ENCODE measurements around the gene ITPKB. TPM values are rescaled to one million over a fixed set of nuclear protein-coding genes. Genes with fewer than 3 reads are reported as not detected.

The ITPKB gene
- total RNA-seq, 1 experiment from 2014 or later: 4.4 TPM

DNA sequence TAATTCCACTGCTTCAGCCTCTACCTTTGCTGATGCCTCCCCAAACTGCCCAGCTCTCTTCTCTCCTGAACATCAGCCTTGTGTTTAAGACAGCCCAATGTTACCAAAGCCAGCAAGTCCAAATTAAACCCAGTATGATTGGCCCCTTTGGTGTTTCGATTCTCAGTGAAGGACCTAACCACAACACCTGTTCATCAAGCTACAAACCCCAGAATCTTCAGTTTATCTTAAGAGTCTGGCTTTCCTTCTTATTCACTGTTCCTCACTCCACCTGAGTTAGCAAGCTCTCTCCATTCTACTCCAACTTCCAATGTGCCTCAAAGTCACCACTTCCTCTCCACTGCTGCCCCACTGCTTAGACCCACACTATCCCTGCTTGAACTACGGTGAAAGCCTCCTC, 25.5 kb upstream of the ITPKB start:
- TF ChIP-seq, protein P1, sequence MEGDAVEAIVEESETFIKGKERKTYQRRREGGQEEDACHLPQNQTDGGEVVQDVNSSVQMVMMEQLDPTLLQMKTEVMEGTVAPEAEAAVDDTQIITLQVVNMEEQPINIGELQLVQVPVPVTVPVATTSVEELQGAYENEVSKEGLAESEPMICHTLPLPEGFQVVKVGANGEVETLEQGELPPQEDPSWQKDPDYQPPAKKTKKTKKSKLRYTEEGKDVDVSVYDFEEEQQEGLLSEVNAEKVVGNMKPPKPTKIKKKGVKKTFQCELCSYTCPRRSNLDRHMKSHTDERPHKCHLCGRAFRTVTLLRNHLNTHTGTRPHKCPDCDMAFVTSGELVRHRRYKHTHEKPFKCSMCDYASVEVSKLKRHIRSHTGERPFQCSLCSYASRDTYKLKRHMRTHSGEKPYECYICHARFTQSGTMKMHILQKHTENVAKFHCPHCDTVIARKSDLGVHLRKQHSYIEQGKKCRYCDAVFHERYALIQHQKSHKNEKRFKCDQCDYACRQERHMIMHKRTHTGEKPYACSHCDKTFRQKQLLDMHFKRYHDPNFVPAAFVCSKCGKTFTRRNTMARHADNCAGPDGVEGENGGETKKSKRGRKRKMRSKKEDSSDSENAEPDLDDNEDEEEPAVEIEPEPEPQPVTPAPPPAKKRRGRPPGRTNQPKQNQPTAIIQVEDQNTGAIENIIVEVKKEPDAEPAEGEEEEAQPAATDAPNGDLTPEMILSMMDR (IDR thresholded peaks at IDR 0.05; ENCODE audit: insufficient read depth in 1 of 2, low read depth in 1 of 2, low read length in 1 of 2, severe bottlenecking in 1 of 2, unreplicated experiment in 1 of 2): no peak
- H3K9me3 ChIP-seq: no peaks in the 10 kb centered on the region
- Mint-ChIP-seq H3K9me3 (ENCODE audit: unreplicated experiment) (no peaks in the 10 kb centered on the region), H3K27me3 (ENCODE audit: insufficient read depth, unreplicated experiment) (peaks cover 18% of the 10 kb centered on the region), H3K27ac (ENCODE audit: unreplicated experiment) (no peak overlapping the region), H3K36me3 (ENCODE audit: insufficient read depth, unreplicated experiment) (no peaks in the 10 kb centered on the region), H3K4me3 (ENCODE audit: unreplicated experiment) (no peak overlapping the region), H3K4me1 (ENCODE audit: low read depth, unreplicated experiment) (no peaks in the 10 kb centered on the region)
- DNase-seq: no peak
- no TSS peak for BruUV-seq (replicated peaks)
- no peaks in the 10 kb centered on the region; the same call in 1 of the 2 replicates for H3K27me3 ChIP-seq (replicated peaks; ENCODE audit: control insufficient read depth, insufficient read depth, low read length)
- H3K4me1 ChIP-seq: no peaks in the 10 kb centered on the region
- H3K36me3 ChIP-seq (ENCODE audit: control insufficient read depth, insufficient read depth, low read length): no peaks in the 10 kb centered on the region
- ChIA-PET CTCF (no interaction called here), POLR2A (no interaction called here)
- no peak overlapping the region for H3K4me3 ChIP-seq (ENCODE audit: low read depth, low read length)
- intact Hi-C loops (cut with micrococcal nuclease; ENCODE audit: unreplicated experiment): no loop called here

DNA sequence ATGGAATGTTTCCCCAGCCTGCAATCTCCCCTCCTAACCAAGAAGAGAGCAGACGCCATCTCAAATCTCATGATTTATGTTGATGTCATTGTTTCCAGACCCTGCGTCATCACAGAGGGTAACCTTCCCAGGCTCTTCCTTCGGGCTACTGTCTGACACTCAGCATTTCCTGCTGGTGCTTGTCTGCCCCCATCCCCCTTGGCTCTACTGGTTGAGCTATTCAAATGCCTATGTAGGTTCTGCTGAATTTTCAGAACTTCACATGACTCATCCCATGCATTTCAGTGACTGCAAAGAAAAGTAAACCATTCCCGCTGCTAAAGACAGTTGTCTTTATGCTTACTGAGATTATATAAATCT, 24.8 kb upstream of the ITPKB start:
- Mint-ChIP-seq H3K27ac (ENCODE audit: unreplicated experiment) (no peak overlapping the region), H3K4me1 (ENCODE audit: low read depth, unreplicated experiment) (no peaks in the 10 kb centered on the region), H3K36me3 (ENCODE audit: insufficient read depth, unreplicated experiment) (no peaks in the 10 kb centered on the region), H3K4me3 (ENCODE audit: unreplicated experiment) (no peak overlapping the region), H3K9me3 (ENCODE audit: unreplicated experiment) (no peaks in the 10 kb centered on the region), H3K27me3 (ENCODE audit: insufficient read depth, unreplicated experiment) (peaks cover 17% of the 10 kb centered on the region)
- H3K4me1 ChIP-seq: no peaks in the 10 kb centered on the region
- H3K27me3 ChIP-seq (replicated peaks; ENCODE audit: control insufficient read depth, insufficient read depth, low read length): no peaks in the 10 kb centered on the region; the same call in 1 of the 2 replicates
- DNase-seq: no peak
- no peaks in the 10 kb centered on the region for H3K36me3 ChIP-seq (ENCODE audit: control insufficient read depth, insufficient read depth, low read length)
- intact Hi-C loops (cut with micrococcal nuclease; ENCODE audit: unreplicated experiment): no loop called here
- TF ChIP-seq, protein P1 (IDR thresholded peaks at IDR 0.05; ENCODE audit: insufficient read depth in 1 of 2, low read depth in 1 of 2, low read length in 1 of 2, severe bottlenecking in 1 of 2, unreplicated experiment in 1 of 2): no peak
- no peaks in the 10 kb centered on the region for H3K9me3 ChIP-seq
- POLR2A ChIA-PET: no interaction called here
- no peak overlapping the region for H3K4me3 ChIP-seq (ENCODE audit: low read depth, low read length)
- BruUV-seq (replicated peaks): no TSS peak
- CTCF ChIA-PET: no interaction called here

DNA sequence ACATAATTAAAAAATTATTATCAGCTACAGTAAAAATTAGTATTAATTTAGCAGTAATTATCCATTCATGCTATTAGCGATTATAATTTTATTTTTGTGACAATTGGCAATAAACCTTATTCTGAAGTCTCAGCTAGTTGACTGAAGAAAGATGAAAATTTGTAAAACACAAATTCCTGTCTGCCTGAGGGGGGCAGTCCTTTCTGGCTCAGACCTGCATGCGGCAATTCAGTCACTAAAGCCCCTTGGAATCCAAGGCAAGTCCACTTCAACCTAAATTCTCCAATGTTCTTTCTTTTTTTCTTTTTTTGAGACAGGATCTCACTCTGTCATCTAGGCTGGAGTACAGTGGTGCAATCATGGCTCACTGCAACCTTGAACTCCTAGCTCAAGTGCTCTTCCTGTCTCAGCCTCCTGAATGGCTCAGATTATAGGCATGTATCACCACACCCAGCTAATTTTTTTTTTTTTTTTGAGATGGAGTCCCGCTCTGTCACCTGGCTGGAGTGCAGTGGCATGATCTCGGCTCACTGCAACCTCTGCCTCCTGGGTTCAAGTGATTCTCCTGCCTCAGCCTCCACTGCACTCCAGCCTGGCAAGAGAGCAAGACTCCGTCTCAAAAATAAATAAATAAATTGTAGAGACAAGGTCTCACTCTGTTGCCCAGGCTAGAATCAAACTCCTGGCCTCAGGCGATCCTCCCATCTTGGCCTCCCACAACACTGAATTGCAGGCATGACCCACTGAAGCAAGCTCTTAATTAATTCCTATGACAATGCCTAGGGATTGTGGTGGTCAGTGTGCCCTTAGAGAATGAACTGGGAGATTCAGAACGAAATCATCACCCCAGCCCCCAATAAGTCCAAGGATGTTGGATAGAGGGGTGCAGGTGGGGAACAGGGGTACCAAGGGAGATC, 24.2 kb upstream of the ITPKB start:
- POLR2A ChIA-PET: no interaction called here
- Mint-ChIP-seq H3K4me1 (ENCODE audit: low read depth, unreplicated experiment) (no peaks in the 10 kb centered on the region), H3K27me3 (ENCODE audit: insufficient read depth, unreplicated experiment) (peaks cover 17% of the 10 kb centered on the region), H3K36me3 (ENCODE audit: insufficient read depth, unreplicated experiment) (no peaks in the 10 kb centered on the region), H3K4me3 (ENCODE audit: unreplicated experiment) (no peak overlapping the region), H3K9me3 (ENCODE audit: unreplicated experiment) (no peaks in the 10 kb centered on the region), H3K27ac (ENCODE audit: unreplicated experiment) (no peak overlapping the region)
- BruUV-seq (replicated peaks): no TSS peak
- CTCF ChIA-PET: interaction anchor here (0.6 kb wide), 1 partner anchor 20 kb away, joined by 3 read pairs; no protein-coding TSS in a partner anchor
- intact Hi-C loops (cut with micrococcal nuclease; ENCODE audit: unreplicated experiment): no loop called here
- Histone ChIP-seq H3K36me3 (ENCODE audit: control insufficient read depth, insufficient read depth, low read length) (no peaks in the 10 kb centered on the region), H3K4me1 (no peaks in the 10 kb centered on the region), H3K9me3 (no peaks in the 10 kb centered on the region), H3K4me3 (ENCODE audit: low read depth, low read length) (no peak overlapping the region), H3K27me3 (replicated peaks; ENCODE audit: control insufficient read depth, insufficient read depth, low read length) (no peaks in the 10 kb centered on the region; the same call in 1 of the 2 replicates)
- TF ChIP-seq, protein P1 (IDR thresholded peaks at IDR 0.05; ENCODE audit: insufficient read depth in 1 of 2, low read depth in 1 of 2, low read length in 1 of 2, severe bottlenecking in 1 of 2, unreplicated experiment in 1 of 2): no peak
- DNase-seq: no peak
